ENCODE data around the gene ZNF205. TPM values are rescaled to one million over a fixed set of nuclear protein-coding genes. Genes with fewer than 3 reads are reported as not detected.

The ZNF205 gene
- total RNA-seq (not detected in 2 replicates), polyA plus RNA-seq (not detected in 2 replicates), polyA minus RNA-seq (not detected in 2 replicates)
- 0.37 TPM for total RNA-seq (2013)

GRCh38 chr16:3112058-3112880 is at the start of gene ZNF205:
TSS of gene ZNF205 (plus strand) at chr16:3112586. CDS start at chr16:3113431, 845 bp downstream.
- CTCF ChIA-PET, result interaction anchor here (0.9 to 1.0 kb wide), 3 partner anchors 16 to 84 kb away, joined by 3 to 4 read pairs (median 4); no protein-coding TSS in a partner anchor
- H2AFZ ChIP-seq (ENCODE audit: insufficient read depth, low read depth, low read length, poor library complexity, severe bottlenecking), result no peak within 1 kb of the TSS

More at GRCh38 chr16:3112058-3112880, at the start of gene ZNF205:
- Mint-ChIP-seq H3K4me1 (peaks cover 3% of the 10 kb centered on the region), H3K27me3 (peaks cover 22% of the 10 kb centered on the region), H3K9me3 (ENCODE audit: insufficient read depth) (no peaks in the 10 kb centered on the region), H3K27ac (no peak within 1 kb of the TSS), H3K4me3 (no peak within 1 kb of the TSS)
- WGBS (ENCODE audit: insufficient coverage), result 27% methylated on average over 14 of the region's 23 CpGs
- no peak within 1 kb of the TSS for H3K4me2 ChIP-seq (replicated peaks; ENCODE audit: low read depth, low read length, poor library complexity, severe bottlenecking)
- ATAC-seq (ENCODE audit: low read depth) (no peak), DNase-seq (no peak)
- no peak within 1 kb of the TSS for H3K27ac ChIP-seq (ENCODE audit: low read length in 2 of 2)
- H3K79me2 ChIP-seq (ENCODE audit: control insufficient read depth, insufficient read depth, low read length), result no peaks in the 10 kb centered on the region
- TF ChIP-seq EZH2 (IDR thresholded peaks at IDR 0.05; ENCODE audit: borderline replicate concordance, insufficient read depth, low read depth, low read length, poor library complexity, severe bottlenecking), result no peak
- no peak for TF ChIP-seq CTCF (IDR thresholded peaks at IDR 0.05)
- no peaks in the 10 kb centered on the region for H3K9me3 ChIP-seq (ENCODE audit: control extremely low read depth in 1 of 3, control insufficient read depth in 2 of 3, insufficient read depth in 1 of 3, low read length in 2 of 3)
- no peak within 1 kb of the TSS for H3K4me3 ChIP-seq (ENCODE audit: control extremely low read depth in 1 of 5, extremely low read depth in 1 of 5, insufficient read depth in 1 of 5, low read depth in 2 of 5, low read length in 4 of 5)
- H3K27me3 ChIP-seq (replicated peaks in 1 of 4; ENCODE audit: control extremely low read depth in 1 of 4, control insufficient read depth in 3 of 4, insufficient read depth in 4 of 4, low read length in 3 of 4), result peaks cover 0 to 30% (median 3%) of the 10 kb centered on the region in 4 experiments
- POLR2A ChIA-PET, result no interaction called here
- no peak within 1 kb of the TSS for H3K9ac ChIP-seq (ENCODE audit: low read length)
- no peaks in the 10 kb centered on the region for H3K36me3 ChIP-seq (replicated peaks in 1 of 2; ENCODE audit: control extremely low read depth in 1 of 2, control insufficient read depth in 1 of 2, extremely low read depth in 1 of 2, insufficient read depth in 2 of 2, low read length in 1 of 2)
- H3K4me1 ChIP-seq (ENCODE audit: control insufficient read depth in 2 of 2, insufficient read depth in 2 of 2, low read length in 2 of 2), result peaks cover 3 to 5% of the 10 kb centered on the region in 2 donors
- intact Hi-C loops (cut with micrococcal nuclease), result no loop called here
- no peaks in the 10 kb centered on the region for H4K20me1 ChIP-seq (ENCODE audit: control insufficient read depth, insufficient read depth, low read length, poor library complexity, severe bottlenecking)

All from B cell (primary cell).